Measurements from ENCODE around the gene MRPS12.
"Not testable (repeated sequence)": the region's sequence is repeated elsewhere in the genome, so short reads cannot be mapped to it uniquely, and the experiment has no call there.

MRPS12 gene

DNA sequence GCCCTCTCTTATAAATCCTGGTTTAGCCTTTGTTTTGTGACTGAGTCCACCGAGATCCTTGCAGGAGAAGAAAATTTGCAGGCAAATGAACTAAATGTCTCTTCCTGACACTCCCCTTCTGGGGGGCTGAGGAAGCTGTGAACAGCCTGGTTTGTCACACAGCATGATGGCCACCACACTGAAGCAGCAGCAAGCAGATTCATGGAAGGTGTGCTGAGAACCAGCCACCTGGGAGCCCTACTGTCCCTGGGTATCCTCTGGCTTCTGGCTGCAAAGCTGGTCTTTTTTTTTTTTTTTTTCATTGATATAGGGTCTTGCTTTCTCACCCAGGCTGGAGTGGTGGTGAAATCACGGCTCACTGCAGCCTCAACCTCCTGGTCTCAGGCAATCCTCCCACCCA is 11.2 kb downstream of the MRPS12 start:
- DNase-seq = no peak

DNA sequence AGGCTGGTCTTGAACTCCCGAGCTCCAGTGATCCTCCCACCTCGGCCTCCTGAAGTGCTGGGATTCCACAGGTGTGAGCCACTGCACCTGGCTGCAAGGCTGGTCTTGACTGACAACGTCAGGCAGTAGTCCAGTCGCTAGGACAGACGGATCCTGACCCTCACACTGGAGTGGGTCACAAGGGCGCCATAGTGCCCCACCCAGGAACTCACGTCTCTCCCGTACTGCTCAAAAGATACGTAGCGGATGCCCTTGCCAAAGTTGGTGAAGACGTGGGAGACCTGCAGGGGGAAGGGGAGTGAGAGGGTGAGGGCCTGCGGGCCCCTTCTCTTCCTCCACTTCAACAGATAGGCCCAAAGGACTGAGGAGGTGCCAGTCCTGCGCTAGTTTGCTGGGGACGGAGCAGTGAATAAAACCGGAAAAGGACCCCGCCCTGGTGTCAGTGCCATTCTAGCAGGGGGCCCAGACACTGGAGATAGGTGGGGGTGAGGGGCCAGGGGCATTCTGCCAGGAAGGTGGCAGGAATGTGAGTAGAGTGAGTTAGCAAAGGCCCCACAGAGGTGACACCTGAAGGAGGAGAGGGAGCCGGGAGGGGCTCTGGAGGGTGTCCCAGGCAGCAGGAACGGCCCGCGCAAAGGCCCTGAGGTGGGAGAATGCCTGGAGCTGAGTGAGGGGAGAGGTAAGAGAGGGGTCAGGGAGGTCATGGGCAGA is 11.9 kb downstream of the MRPS12 start:
- no peak for DNase-seq

DNA sequence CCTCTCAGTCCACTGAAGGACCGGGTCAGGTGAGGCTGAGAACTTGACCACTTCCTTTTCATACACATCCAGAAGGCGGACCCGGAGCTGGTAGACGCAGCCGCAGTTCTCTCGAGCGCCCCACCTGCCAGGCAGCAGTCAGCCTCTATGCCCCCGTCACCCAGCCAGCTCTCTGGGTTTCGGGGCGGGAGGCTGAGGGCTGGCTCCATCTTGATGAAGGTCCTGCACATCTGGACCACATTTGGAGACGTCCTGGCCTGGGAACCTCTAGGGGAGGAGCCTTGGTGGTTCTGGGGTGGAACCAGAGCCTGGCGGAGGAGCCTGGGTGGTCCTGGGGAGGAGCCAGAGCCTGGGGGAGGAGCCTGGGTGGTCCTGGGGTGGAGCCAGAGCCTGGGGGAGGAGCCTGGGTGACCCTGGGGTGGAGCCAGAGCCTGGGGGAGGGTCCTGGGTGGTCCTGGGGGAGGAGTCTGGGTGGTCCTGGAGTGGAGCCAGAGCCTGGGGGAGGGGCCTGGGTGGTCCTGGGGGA is 14.3 kb downstream of the MRPS12 start:
- DNase-seq = peak in 1 of 3 donors; percentile 16

DNA sequence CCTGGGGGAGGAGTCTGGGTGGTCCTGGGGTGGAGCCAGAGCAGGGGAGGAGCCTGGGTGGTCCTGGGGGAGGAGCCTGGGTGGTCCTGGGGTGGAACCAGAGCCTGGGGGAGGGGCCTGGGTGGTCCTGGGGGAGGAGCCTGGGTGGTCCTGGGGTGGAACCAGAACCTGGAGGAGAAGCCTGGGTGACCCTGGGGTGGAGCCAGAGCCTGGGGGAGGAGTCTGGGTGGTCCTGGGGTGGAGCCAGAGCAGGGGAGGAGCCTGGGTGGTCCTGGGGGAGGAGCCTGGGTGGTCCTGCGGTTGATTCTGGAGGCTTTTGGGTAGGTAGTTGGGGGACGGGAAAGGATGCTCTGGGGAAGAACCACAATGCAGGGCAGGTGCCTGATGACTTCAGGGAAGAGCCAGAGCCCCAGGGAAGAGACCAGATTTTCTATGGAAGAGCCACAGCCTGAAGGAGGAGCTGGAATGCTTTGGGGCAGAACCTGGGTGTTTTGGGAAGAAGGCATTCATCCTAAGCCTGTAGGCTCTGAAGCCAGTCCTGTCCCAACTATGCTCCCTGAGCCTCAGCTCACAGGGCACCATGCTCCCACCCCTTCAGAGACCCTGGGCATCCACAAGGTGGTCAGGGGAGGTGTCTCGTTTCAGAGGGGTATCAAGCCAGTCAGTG is 15.0 kb downstream of the MRPS12 start:
- DNase-seq = no peak

GRCh38 chr19:38946229-38947010 is 15.7 kb downstream of the MRPS12 start:
- no peak for DNase-seq

GRCh38 chr19:38949580-38950367 is 19.0 kb downstream of the MRPS12 start:
- peak; percentile 86 to 95 (median 88) for DNase-seq

- no peak for DNase-seq
Measured at GRCh38 chr19:38951187-38951586, 20.4 kb downstream of the MRPS12 start.

DNA sequence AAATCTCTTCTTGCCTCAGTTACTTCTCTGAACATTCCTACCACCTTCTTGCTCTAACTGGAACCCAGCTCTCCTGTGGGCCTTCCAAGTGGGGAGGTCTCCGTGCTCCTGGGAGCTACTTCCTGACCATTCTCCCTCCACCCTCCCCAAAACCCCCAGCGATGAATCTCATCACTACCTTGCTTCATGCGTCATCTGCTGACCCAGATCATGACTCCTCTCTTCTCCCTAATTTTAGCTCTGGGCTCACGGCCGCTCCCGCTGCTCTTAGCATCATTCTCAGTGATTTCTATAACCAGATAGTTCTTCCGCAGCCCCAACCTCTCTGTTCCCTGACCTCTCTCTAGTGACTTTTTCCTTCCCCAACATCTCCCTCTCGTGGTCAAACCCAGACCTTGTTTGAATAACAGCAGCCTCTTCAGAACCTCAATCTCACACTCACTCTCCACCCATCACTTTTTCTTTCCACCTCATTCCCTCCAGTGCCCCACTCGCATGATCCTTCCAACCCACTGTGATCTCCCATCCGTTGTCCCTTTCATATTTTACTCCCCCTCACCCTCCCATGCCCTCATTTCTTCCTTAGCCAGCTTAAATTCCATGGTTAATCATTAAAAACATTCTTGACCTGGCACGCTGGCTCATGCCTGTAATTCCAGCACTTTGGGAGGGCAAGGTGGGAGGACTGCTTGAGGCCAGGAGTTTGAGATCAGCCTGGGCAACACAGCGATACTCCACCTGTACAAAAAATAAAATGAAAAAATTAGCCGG is 21.8 kb downstream of the MRPS12 start:
- DNase-seq = peak; percentile 50 to 64 (median 64)

GRCh38 chr19:38953677-38954076 is 22.9 kb downstream of the MRPS12 start:
- DNase-seq = no peak

DNA sequence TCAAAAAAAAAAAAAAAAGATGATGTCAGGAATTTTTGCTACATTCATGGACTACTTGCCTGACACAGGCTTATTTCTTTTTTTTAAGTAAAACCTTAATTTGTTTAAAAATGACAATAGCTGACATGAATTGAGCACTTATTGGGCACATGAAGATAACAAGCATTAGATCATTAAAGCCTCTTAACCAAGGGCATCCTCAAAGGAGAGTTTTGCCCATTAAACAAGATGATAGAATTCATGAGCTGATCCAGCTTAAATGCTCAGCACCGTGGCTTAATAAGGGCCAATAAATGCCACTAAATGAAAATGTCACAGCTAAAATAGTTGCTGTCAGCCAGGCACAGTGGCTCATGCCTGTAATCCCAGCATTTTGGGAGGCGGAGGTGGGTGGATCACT is 25.5 kb downstream of the MRPS12 start:
- no peak for DNase-seq

DNA sequence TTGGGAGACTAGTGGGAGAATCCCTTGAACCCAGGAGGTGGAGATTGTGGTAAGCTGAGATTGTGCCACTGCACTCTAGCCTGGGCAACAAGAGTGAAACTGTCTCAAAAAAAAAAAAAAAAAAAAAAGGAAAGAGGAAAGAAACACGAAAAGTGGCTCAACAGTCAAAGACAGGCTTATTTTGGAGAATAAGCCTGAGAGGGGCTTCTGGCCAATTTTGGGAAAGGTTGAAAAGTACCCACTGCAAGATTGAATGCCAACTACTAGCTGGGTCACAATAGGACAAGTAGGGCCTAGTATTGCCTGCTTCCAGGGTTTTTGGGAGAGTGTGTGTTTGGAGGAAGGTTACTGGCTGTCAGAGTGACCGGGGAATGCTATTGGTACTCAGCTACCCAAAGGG is 27.6 kb downstream of the MRPS12 start:
- DNase-seq = no peak

DNA sequence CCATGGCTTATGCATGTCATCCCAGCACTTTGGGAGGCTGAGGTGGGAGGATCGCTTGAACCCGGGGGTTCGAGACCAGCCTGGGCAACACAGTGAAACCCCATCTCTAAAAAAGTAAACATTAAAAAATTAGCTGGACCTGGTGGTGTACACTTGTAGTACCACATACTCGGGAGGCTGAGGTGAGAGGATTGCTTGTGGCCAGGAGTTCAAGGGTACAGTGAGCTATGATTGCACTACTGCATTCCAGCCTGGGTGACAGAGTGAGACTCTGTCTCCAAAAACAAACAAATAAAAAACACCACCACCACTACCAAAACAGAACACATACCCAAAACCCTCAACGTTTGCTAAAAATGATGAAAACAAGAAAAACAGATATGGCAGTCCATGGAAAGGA is 28.9 kb downstream of the MRPS12 start:
- no peak for DNase-seq

DNA sequence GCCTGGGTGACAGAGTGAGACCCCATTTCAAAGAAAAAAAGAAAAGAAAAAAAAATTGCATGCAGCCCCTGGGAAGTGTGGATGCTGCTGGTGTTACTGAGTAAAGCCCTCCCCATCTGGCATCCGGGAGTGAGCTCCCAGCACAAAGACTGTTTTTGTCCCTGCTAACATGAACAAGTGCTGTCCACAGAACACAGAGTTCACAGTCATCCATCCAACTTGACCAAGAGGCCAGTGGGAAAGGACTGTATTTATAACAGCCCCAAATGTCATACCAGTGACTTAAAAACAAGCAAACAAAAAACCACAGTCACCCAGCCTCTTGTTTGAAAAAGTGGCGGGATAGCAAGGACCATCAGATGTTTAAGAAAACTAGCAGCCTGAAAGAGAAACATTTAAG is 34.0 kb downstream of the MRPS12 start:
- DNase-seq = no peak

DNA sequence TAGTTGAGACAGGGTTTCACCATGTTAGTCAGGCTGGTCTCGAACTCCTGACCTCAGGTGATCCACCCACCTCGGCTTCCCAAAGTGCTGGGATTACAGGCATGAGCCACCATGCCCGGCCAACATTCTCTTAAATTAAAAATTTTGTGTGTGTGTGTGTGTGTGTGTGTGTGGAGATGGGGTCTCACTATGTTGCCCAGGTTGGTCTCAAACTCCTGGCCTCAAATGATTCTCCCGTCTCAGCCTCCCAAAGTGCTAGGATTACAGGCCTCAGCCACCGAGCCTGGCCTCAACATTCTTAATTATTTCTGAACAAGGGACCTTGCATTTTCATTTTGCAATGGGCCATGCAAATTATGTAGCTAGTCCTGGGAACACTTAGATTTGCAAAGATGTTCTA is 35.4 kb downstream of the MRPS12 start:
- DNase-seq = not testable (repeated sequence)

GRCh38 chr19:38970664-38971532 is 40.2 kb downstream of the MRPS12 start:
- peak in 1 of 3 donors; percentile 7 for DNase-seq

GRCh38 chr19:38971672-38972071 is 40.9 kb downstream of the MRPS12 start:
- no peak for DNase-seq

GRCh38 chr19:38974624-38975213 is 44.0 kb downstream of the MRPS12 start:
- no peak for DNase-seq

- DNase-seq = peak in 1 of 3 donors; percentile 13
Measured at GRCh38 chr19:38975214-38975860, 44.6 kb downstream of the MRPS12 start, which contains the start of gene FBXO17. TSS of gene FBXO17 (minus strand) at chr19:38975742. CDS start at chr19:38950319, 25,423 bp downstream.

DNA sequence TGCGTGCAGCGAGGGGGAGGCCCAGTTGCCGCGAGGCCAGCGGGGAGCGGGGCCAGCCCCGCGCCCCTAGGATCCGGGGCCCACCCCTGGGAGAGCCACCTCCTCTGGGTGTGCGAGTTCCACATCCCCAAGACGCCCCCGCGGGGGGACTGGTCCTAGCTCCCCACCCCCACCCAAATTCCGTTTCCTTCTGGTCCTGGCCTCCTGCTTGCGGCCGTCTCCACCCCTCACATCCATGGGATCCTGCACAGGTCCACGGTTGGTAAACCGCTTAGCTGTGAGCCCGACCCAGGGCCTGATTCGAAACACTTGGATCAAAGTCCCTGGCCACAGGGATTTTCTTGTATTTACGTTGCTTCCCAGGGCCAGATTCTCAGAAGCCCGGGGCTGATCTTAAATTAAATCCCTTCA is 45.1 kb downstream of the MRPS12 start:
- DNase-seq = no peak

Measured in suppressor macrophage treated with lipopolysaccharide for 1 hour (primary cell).